DOHH2 (cell line): Measurements from ENCODE around the gene CPSF4L.

Experiments used
- CTCF ChIP-seq: fragments of 200-600 bp; sonication (generic); IDR thresholded peaks from one replicate; pipeline ENCODE4 v1.5.1; 2014; ENCODE audit warnings: antibody characterized with exemption, mild to moderate bottlenecking, low read depth, low read length; ENCODE audit not compliant: poor library complexity, severe bottlenecking
- EZH2phosphoT487 ChIP-seq: fragments of 200-600 bp; sonication (generic); IDR thresholded peaks from 2 replicates; pipeline ENCODE4 v1.6.1; 2017; ENCODE audit warnings: borderline replicate concordance, mild to moderate bottlenecking, antibody characterized with exemption, low read length, moderate library complexity, mixed read lengths

GRCh38 chr17:73293031-73293430 is 31.4 kb upstream of the CPSF4L start:
- TF ChIP-seq CTCF (no peak), EZH2phosphoT487 (no peak)
